T-helper 17 cell (primary cell): ENCODE data around the gene GEMIN8. TPM values are rescaled to one million over a fixed set of nuclear protein-coding genes. Genes with fewer than 3 reads are reported as not detected.

ENCODE experiments used
- ATAC-seq: fragments of 150-1000 bp; cut with Tn5 transposase; 2 replicates; pipeline ENCODE4 v1.10.0; 2021; ENCODE audit warnings: mild to moderate bottlenecking, moderate library complexity
- DNase-seq, 3 donors: peaks; one replicate each; pipeline versions ENCODE4 v3.0.0 to v3.0.0-alpha.2; 2020 to 2021
- H3K9me3 ChIP-seq: one replicate; pipeline ENCODE4 v1.7.0; 2013; ENCODE audit warnings: low read length, mild to moderate bottlenecking; ENCODE audit not compliant: control insufficient read depth, poor library complexity, severe bottlenecking
- H3K27ac Mint-ChIP-seq: one replicate; pipeline ENCODE4 v1.8.0; 2022; ENCODE audit warnings: mild to moderate bottlenecking, moderate library complexity, mixed read lengths
- H3K27me3 Mint-ChIP-seq: one replicate; pipeline ENCODE4 v1.8.0; 2022; ENCODE audit warnings: mixed read lengths
- H3K36me3 Mint-ChIP-seq: one replicate; pipeline ENCODE4 v1.8.0; 2022; ENCODE audit warnings: low read depth, mixed read lengths
- H3K4me1 Mint-ChIP-seq: one replicate; pipeline ENCODE4 v1.8.0; 2022; ENCODE audit warnings: mild to moderate bottlenecking, mixed read lengths
- H3K4me3 Mint-ChIP-seq: one replicate; pipeline ENCODE4 v1.8.0; 2022; ENCODE audit warnings: mild to moderate bottlenecking, moderate library complexity, mixed read lengths
- total RNA-seq, 4 donors: library from RNA in 2 of 4; stranded (reverse) in 2 of 4; gene quantifications; one replicate each; pipeline ENCODE4 v1.2.3 and lab custom pipeline; 2022 to 2026

GEMIN8 gene
- 10 to 100 TPM; 16.4 to 16.8 TPM for total RNA-seq
- 15.8 to 16.1 reads per million in 2 donors for total RNA-seq (lab: John Stamatoyannopoulos, UW)

- Mint-ChIP-seq H3K36me3 (no peaks in the 10 kb centered on the region), H3K4me1 (peaks cover 17% of the 10 kb centered on the region), H3K4me3 (peak within 1 kb of the TSS; percentile 96), H3K27ac (peak within 1 kb of the TSS; percentile 98), H3K27me3 (no peaks in the 10 kb centered on the region)
- DNase-seq (peak; percentile 76 to 80 (median 77)), ATAC-seq (peak; percentile 93)
- no peaks in the 10 kb centered on the region for H3K9me3 ChIP-seq
Observed at GRCh38 chrX:14029425-14030173, at the start of gene GEMIN8. Gene GEMIN8 (minus strand): TSS chrX:14029892. CDS start chrX:14021478, 8,414 bp downstream.

- H3K4me1 Mint-ChIP-seq = no peaks in the 10 kb centered on the region
- no peaks in the 10 kb centered on the region for H3K27me3 Mint-ChIP-seq
- no peaks in the 10 kb centered on the region for H3K9me3 ChIP-seq
- H3K27ac Mint-ChIP-seq = no peak overlapping the region
- DNase-seq (no peak), ATAC-seq (no peak)
- no peak overlapping the region for H3K4me3 Mint-ChIP-seq
- H3K36me3 Mint-ChIP-seq = no peaks in the 10 kb centered on the region
Observed at GRCh38 chrX:14076639-14077038, 46.9 kb upstream of the GEMIN8 start.

GRCh38 chrX:14073556-14073955 is 43.9 kb upstream of the GEMIN8 start:
- H3K27me3 Mint-ChIP-seq = no peaks in the 10 kb centered on the region
- no peaks in the 10 kb centered on the region for H3K9me3 ChIP-seq
- no peaks in the 10 kb centered on the region for H3K4me1 Mint-ChIP-seq
- H3K36me3 Mint-ChIP-seq = no peaks in the 10 kb centered on the region
- H3K4me3 Mint-ChIP-seq = no peak overlapping the region
- H3K27ac Mint-ChIP-seq = no peak overlapping the region
- no peak for DNase-seq
- no peak for ATAC-seq

GRCh38 chrX:14073071-14073470 is 43.4 kb upstream of the GEMIN8 start:
- no peaks in the 10 kb centered on the region for H3K9me3 ChIP-seq
- H3K36me3 Mint-ChIP-seq = no peaks in the 10 kb centered on the region
- ATAC-seq (no peak), DNase-seq (no peak)
- H3K27me3 Mint-ChIP-seq = no peaks in the 10 kb centered on the region
- H3K4me1 Mint-ChIP-seq = no peaks in the 10 kb centered on the region
- no peak overlapping the region for H3K4me3 Mint-ChIP-seq
- H3K27ac Mint-ChIP-seq = no peak overlapping the region

- ATAC-seq (no peak), DNase-seq (no peak)
- Mint-ChIP-seq H3K27me3 (peaks cover 10% of the 10 kb centered on the region), H3K27ac (no peak overlapping the region), H3K4me1 (no peaks in the 10 kb centered on the region), H3K36me3 (no peaks in the 10 kb centered on the region), H3K4me3 (no peak overlapping the region)
- H3K9me3 ChIP-seq = no peaks in the 10 kb centered on the region
Observed at GRCh38 chrX:14065800-14066199, 36.1 kb upstream of the GEMIN8 start.

GRCh38 chrX:14064626-14065432 is 35.1 kb upstream of the GEMIN8 start:
- H3K27me3 Mint-ChIP-seq = peaks cover 12% of the 10 kb centered on the region
- H3K9me3 ChIP-seq = no peaks in the 10 kb centered on the region
- H3K27ac Mint-ChIP-seq = no peak overlapping the region
- ATAC-seq = no peak
- no peaks in the 10 kb centered on the region for H3K36me3 Mint-ChIP-seq
- H3K4me1 Mint-ChIP-seq = no peaks in the 10 kb centered on the region
- H3K4me3 Mint-ChIP-seq = no peak overlapping the region
- no peak for DNase-seq

GRCh38 chrX:14062524-14062923 is 32.8 kb upstream of the GEMIN8 start:
- no peak overlapping the region for H3K4me3 Mint-ChIP-seq
- H3K27me3 Mint-ChIP-seq = peaks cover 12% of the 10 kb centered on the region
- H3K9me3 ChIP-seq = no peaks in the 10 kb centered on the region
- H3K4me1 Mint-ChIP-seq = no peaks in the 10 kb centered on the region
- ATAC-seq = no peak
- no peak for DNase-seq
- no peaks in the 10 kb centered on the region for H3K36me3 Mint-ChIP-seq
- H3K27ac Mint-ChIP-seq = no peak overlapping the region

- no peaks in the 10 kb centered on the region for H3K4me1 Mint-ChIP-seq
- no peak overlapping the region for H3K4me3 Mint-ChIP-seq
- ATAC-seq (no peak), DNase-seq (no peak)
- H3K36me3 Mint-ChIP-seq = no peaks in the 10 kb centered on the region
- no peak overlapping the region for H3K27ac Mint-ChIP-seq
- peaks cover 12% of the 10 kb centered on the region for H3K27me3 Mint-ChIP-seq
- no peaks in the 10 kb centered on the region for H3K9me3 ChIP-seq
Observed at GRCh38 chrX:14056206-14056605, 26.5 kb upstream of the GEMIN8 start.

GRCh38 chrX:14051416-14051815 is 21.7 kb upstream of the GEMIN8 start:
- Mint-ChIP-seq H3K27ac (no peak overlapping the region), H3K27me3 (peaks cover 21% of the 10 kb centered on the region), H3K4me1 (no peaks in the 10 kb centered on the region), H3K36me3 (no peaks in the 10 kb centered on the region), H3K4me3 (no peak overlapping the region)
- peaks cover 6% of the 10 kb centered on the region for H3K9me3 ChIP-seq
- ATAC-seq (no peak), DNase-seq (no peak)

GRCh38 chrX:14050709-14051108 is 21.0 kb upstream of the GEMIN8 start:
- Mint-ChIP-seq H3K4me1 (no peaks in the 10 kb centered on the region), H3K36me3 (no peaks in the 10 kb centered on the region)

GRCh38 chrX:14043209-14043608 is 13.5 kb upstream of the GEMIN8 start:
- Mint-ChIP-seq H3K36me3 (no peaks in the 10 kb centered on the region), H3K27me3 (peaks cover 12% of the 10 kb centered on the region), H3K4me1 (no peaks in the 10 kb centered on the region), H3K27ac (no peak overlapping the region), H3K4me3 (no peak overlapping the region)
- ATAC-seq = no peak
- DNase-seq = no peak
- H3K9me3 ChIP-seq = no peaks in the 10 kb centered on the region

More at GRCh38 chrX:14050709-14051108, 21.0 kb upstream of the GEMIN8 start:
- H3K27ac Mint-ChIP-seq = no peak overlapping the region
- peaks cover 6% of the 10 kb centered on the region for H3K9me3 ChIP-seq
- H3K4me3 Mint-ChIP-seq = no peak overlapping the region
- ATAC-seq (no peak), DNase-seq (no peak)
- H3K27me3 Mint-ChIP-seq = peaks cover 21% of the 10 kb centered on the region

- no peaks in the 10 kb centered on the region for H3K36me3 Mint-ChIP-seq
- H3K4me3 Mint-ChIP-seq = no peak overlapping the region
- H3K27ac Mint-ChIP-seq = no peak overlapping the region
- ATAC-seq (peak; percentile 85), DNase-seq (peak; percentile 19 to 44 (median 23))
- H3K9me3 ChIP-seq = no peaks in the 10 kb centered on the region
- H3K4me1 Mint-ChIP-seq = no peaks in the 10 kb centered on the region
- peaks cover 4% of the 10 kb centered on the region for H3K27me3 Mint-ChIP-seq
Observed at GRCh38 chrX:14039344-14039743, 9.7 kb upstream of the GEMIN8 start.

GRCh38 chrX:14038375-14039085 is 8.8 kb upstream of the GEMIN8 start:
- no peak overlapping the region for H3K27ac Mint-ChIP-seq
- no peaks in the 10 kb centered on the region for H3K36me3 Mint-ChIP-seq
- no peaks in the 10 kb centered on the region for H3K4me1 Mint-ChIP-seq
- H3K4me3 Mint-ChIP-seq = no peak overlapping the region
- no peaks in the 10 kb centered on the region for H3K9me3 ChIP-seq
- DNase-seq = no peak
- ATAC-seq = no peak
- peaks cover 4% of the 10 kb centered on the region for H3K27me3 Mint-ChIP-seq
